GM23338 (cell line): ENCODE measurements around the gene TMPRSS13. TPM values are rescaled to one million over a fixed set of nuclear protein-coding genes. Genes with fewer than 3 reads are reported as not detected.
"Not testable (repeated sequence)": the region's sequence is repeated elsewhere in the genome, so short reads cannot be mapped to it uniquely, and the experiment has no call there.

ENCODE experiments used
- ATAC-seq: fragments of 200-7000 bp; cut with Tn5 transposase; 3 replicates; pipeline ENCODE4 v1.9.1; 2020
- DNase-seq: peaks from one replicate; pipeline ENCODE4 v3.0.0-alpha.2; 2015; ENCODE audit warnings: low spot score
- H2AFZ ChIP-seq: fragments of 200-600 bp; sonication (generic); 2 replicates; pipeline ENCODE4 v1.8.0; 2016; ENCODE audit warnings: antibody characterized with exemption, mild to moderate bottlenecking, moderate library complexity
- H3F3A ChIP-seq: fragments of 200-600 bp; sonication (generic); replicated peaks from 2 replicates; pipeline ENCODE4 v1.8.0; 2017; ENCODE audit warnings: antibody characterized with exemption, mixed run types, low read depth
- H3K27ac ChIP-seq: fragments of 200-600 bp; sonication (generic); 2 replicates; pipeline ENCODE4 v1.6.1; 2016; ENCODE audit warnings: low read depth
- H3K27me3 ChIP-seq: fragments of 200-600 bp; sonication (generic); 2 replicates; pipeline ENCODE4 v1.8.0; 2016; ENCODE audit warnings: mild to moderate bottlenecking, mixed run types, moderate library complexity; ENCODE audit not compliant: insufficient read depth
- H3K36me3 ChIP-seq: fragments of 200-600 bp; sonication (generic); 2 replicates; pipeline ENCODE4 v1.8.0; 2016; ENCODE audit warnings: mild to moderate bottlenecking; ENCODE audit not compliant: insufficient read depth
- H3K4me1 ChIP-seq: fragments of 200-600 bp; sonication (generic); 2 replicates; pipeline ENCODE4 v1.8.0; 2016; ENCODE audit warnings: mild to moderate bottlenecking, moderate library complexity; ENCODE audit not compliant: insufficient read depth
- H3K4me2 ChIP-seq: fragments of 200-600 bp; sonication (generic); 2 replicates; pipeline ENCODE4 v1.7.1; 2017; ENCODE audit warnings: mixed run types
- H3K4me3 ChIP-seq: fragments of 200-600 bp; sonication (generic); 2 replicates; pipeline ENCODE4 v1.6.1; 2016; ENCODE audit warnings: mixed run types
- H3K79me2 ChIP-seq: fragments of 200-600 bp; sonication (generic); replicated peaks from 2 replicates; pipeline ENCODE4 v1.8.0; 2017; ENCODE audit warnings: mild to moderate bottlenecking; ENCODE audit not compliant: insufficient read depth
- H3K9me2 ChIP-seq: fragments of 200-600 bp; sonication (generic); 2 replicates; pipeline ENCODE4 v1.8.0; 2017; ENCODE audit not compliant: insufficient read depth
- H4K20me1 ChIP-seq: fragments of 200-600 bp; sonication (generic); replicated peaks from 2 replicates; pipeline ENCODE4 v1.8.0; 2017; ENCODE audit warnings: mild to moderate bottlenecking; ENCODE audit not compliant: insufficient read depth
- H3K27ac Mint-ChIP-seq: 2 replicates; pipeline ENCODE4 v1.8.0; 2020; ENCODE audit warnings: inconsistent platforms, mild to moderate bottlenecking, moderate library complexity, mixed read lengths
- H3K27me3 Mint-ChIP-seq: 3 replicates; pipeline ENCODE4 v1.8.0; 2022; ENCODE audit warnings: low read depth, mild to moderate bottlenecking, moderate library complexity, mixed read lengths, inconsistent platforms; ENCODE audit not compliant: insufficient read depth, poor library complexity
- H3K36me3 Mint-ChIP-seq: 3 replicates; pipeline ENCODE4 v1.8.0; 2021; ENCODE audit warnings: low read depth, mild to moderate bottlenecking, inconsistent platforms, moderate library complexity, mixed read lengths
- H3K4me1 Mint-ChIP-seq: 3 replicates; pipeline ENCODE4 v1.8.0; 2020; ENCODE audit warnings: mild to moderate bottlenecking, inconsistent platforms, mixed read lengths
- H3K4me3 Mint-ChIP-seq: 3 replicates; pipeline ENCODE4 v1.8.0; 2021; ENCODE audit warnings: moderate library complexity, mild to moderate bottlenecking, inconsistent platforms, mixed read lengths
- H3K9me3 Mint-ChIP-seq: 3 replicates; pipeline ENCODE4 v1.8.0; 2020; ENCODE audit warnings: moderate library complexity, mild to moderate bottlenecking, inconsistent platforms, mixed read lengths
- STAT1 ChIP-seq: IDR thresholded peaks from one replicate; pipeline ENCODE4 v1.6.1; 2016; ENCODE audit warnings: antibody characterized with exemption; ENCODE audit not compliant: unreplicated experiment
- ZNF114 ChIP-seq: fragments of 250-450 bp; sonication (Bioruptor Pico); IDR thresholded peaks from 2 replicates; pipeline ENCODE4 v1.5.0; 2020; ENCODE audit warnings: mild to moderate bottlenecking, moderate library complexity
- polyA plus RNA-seq: library from polyadenylated mRNA; unstranded; fragments of >200 nt; fragmentation: Nextera tagmentation; extraction: Ambion mirVana; gene quantifications from 2 replicates; pipeline ENCODE4 v1.2.1, GENCODE V29; 2016
- total RNA-seq: library from RNA; depleted of rRNA; stranded (reverse); fragments of >200 nt; shearing (Covaris generic); gene quantifications from 2 replicates; pipeline ENCODE4 v1.2.3, GENCODE V29; 2014
- TF ChIP-seq, protein P1 (sequence below): IDR thresholded peaks from 2 replicates; pipeline ENCODE4 v1.6.1; 2016; ENCODE audit warnings: antibody characterized with exemption
- TF ChIP-seq, protein P2 (sequence below), 2 experiments: fragments of 200-600 bp in 1 of 2; sonication (generic) in 1 of 2; conservative IDR thresholded peaks; 2 replicates each; pipeline versions ENCODE4 v1.5.1 to v1.6.1; 2016 to 2017; ENCODE audit warnings: antibody characterized with exemption in 2 of 2, low read depth in 2 of 2, mild to moderate bottlenecking in 2 of 2, moderate library complexity in 1 of 2

The TMPRSS13 gene
- total and polyA plus RNA-seq, 2 experiments from 2014 or later: 0.31 TPM; not detected in 1

DNA sequence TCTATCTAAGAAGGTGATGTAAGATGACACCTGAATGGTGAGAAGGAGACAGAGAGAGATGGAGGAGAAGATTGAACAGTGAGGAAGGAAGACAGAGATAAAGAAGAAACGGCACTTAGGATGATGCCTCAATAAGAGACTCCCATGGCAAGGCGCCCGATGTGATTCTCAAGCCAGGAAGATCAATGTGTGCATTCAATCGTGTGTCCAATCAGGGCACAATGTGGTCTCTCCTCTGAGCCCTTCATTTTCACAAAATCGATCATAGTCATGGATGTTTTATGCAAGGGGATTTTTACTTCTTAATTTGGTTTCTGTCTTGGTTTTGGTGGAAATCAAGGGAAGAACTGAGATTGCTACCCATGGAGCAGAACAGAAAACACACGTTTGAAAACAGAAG, 19.9 kb upstream of the TMPRSS13 start (continued):
- TF ChIP-seq, protein P1, sequence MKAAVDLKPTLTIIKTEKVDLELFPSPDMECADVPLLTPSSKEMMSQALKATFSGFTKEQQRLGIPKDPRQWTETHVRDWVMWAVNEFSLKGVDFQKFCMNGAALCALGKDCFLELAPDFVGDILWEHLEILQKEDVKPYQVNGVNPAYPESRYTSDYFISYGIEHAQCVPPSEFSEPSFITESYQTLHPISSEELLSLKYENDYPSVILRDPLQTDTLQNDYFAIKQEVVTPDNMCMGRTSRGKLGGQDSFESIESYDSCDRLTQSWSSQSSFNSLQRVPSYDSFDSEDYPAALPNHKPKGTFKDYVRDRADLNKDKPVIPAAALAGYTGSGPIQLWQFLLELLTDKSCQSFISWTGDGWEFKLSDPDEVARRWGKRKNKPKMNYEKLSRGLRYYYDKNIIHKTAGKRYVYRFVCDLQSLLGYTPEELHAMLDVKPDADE: no peak
- TF ChIP-seq, protein P2, sequence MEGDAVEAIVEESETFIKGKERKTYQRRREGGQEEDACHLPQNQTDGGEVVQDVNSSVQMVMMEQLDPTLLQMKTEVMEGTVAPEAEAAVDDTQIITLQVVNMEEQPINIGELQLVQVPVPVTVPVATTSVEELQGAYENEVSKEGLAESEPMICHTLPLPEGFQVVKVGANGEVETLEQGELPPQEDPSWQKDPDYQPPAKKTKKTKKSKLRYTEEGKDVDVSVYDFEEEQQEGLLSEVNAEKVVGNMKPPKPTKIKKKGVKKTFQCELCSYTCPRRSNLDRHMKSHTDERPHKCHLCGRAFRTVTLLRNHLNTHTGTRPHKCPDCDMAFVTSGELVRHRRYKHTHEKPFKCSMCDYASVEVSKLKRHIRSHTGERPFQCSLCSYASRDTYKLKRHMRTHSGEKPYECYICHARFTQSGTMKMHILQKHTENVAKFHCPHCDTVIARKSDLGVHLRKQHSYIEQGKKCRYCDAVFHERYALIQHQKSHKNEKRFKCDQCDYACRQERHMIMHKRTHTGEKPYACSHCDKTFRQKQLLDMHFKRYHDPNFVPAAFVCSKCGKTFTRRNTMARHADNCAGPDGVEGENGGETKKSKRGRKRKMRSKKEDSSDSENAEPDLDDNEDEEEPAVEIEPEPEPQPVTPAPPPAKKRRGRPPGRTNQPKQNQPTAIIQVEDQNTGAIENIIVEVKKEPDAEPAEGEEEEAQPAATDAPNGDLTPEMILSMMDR (conservative IDR thresholded peaks at IDR 0.05; ENCODE audit: low read depth in 2 of 2): no peak

DNA sequence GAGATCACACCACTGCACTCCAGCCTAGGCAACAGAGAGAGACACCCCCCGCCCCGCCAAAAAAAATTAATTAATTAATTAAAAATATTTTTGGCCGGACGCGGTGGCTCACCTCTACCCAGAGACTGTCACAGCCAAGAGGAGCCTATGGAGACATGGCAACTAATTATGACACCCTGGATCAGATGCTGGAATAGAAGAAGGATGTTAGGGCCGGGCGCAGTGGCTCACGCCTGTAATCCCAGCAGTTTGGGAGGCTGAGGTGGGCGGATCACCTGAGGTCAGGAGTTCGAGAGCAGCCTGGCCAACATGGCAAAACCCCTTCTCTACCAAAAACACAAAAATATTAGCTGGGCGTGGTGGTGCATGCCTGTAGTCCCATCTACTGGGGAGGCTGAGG, 19.3 kb upstream of the TMPRSS13 start:
- not testable (repeated sequence) for H3F3A ChIP-seq, H3K4me3 ChIP-seq, H3K27me3 ChIP-seq, H2AFZ ChIP-seq, H3K36me3 Mint-ChIP-seq, H3K27ac ChIP-seq, H3K27me3 Mint-ChIP-seq, H3K4me3 Mint-ChIP-seq, H4K20me1 ChIP-seq, H3K4me1 ChIP-seq, H3K4me1 Mint-ChIP-seq, DNase-seq, H3K79me2 ChIP-seq, H3K9me2 ChIP-seq, H3K9me3 Mint-ChIP-seq, H3K36me3 ChIP-seq, H3K4me2 ChIP-seq, ATAC-seq, H3K27ac Mint-ChIP-seq

DNA sequence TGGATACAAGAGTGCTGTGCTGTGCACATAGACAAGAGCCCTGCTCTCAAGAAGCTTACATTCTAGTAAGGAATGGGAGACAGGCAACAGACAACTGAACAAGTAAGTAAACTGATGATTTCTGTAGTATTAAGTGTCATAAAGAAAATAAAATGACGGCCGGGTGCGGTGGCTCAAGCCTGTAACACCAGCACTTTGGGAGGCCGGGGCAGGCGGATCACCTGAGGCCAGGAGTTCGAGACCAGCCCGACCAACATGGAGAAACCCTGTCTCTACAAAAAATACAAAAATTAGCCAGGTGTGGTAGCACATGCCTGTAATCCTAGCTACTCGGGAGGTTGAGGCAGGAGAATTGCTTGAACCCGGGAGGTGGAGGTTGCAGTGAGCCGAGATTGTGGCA, 18.5 kb upstream of the TMPRSS13 start:
- not testable (repeated sequence) for H3K79me2 ChIP-seq, H3K27me3 Mint-ChIP-seq, H4K20me1 ChIP-seq, H3K9me3 Mint-ChIP-seq, H3K27ac Mint-ChIP-seq, H3K36me3 Mint-ChIP-seq, H3K9me2 ChIP-seq, H3K4me3 ChIP-seq, ATAC-seq, H3K36me3 ChIP-seq, H3K27me3 ChIP-seq, H3K4me1 ChIP-seq, H2AFZ ChIP-seq, H3K4me2 ChIP-seq, H3K4me1 Mint-ChIP-seq, H3K4me3 Mint-ChIP-seq, DNase-seq, H3K27ac ChIP-seq, H3F3A ChIP-seq

DNA sequence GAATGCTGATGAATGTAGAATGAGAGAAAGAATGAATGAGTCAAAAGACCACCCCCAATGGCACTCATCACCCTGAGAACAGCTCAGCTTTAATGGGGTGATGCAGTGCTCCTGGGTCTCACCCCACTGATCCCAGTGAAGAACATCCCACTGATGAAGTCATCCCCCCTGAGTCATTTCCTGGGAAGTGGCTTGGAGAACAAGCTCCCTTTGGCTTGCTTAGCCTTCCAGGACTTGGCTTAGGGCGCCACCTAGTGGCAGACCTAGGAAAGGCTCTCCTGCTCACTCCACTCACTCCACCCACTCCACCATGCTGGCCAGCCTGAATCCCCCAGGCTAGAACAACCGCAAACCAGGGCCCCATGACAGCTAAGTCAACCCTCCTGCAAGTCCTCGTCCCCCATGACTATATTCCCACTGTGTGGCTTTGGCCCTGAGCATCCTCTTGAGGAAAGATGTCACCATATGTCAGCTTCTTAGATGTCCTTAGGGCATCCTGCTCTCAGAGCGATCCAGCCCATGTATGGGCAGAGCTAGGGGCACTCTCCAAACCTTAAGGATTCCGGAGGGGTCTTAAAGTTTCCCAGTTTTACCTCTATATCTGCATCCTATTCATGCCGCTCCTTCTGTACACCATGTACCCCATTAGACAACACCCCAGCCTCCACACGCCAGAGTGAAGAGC, 17.8 kb upstream of the TMPRSS13 start:
- Mint-ChIP-seq H3K9me3 (no peaks in the 10 kb centered on the region), H3K27ac (peak overlapping the region; percentile 86), H3K36me3 (no peaks in the 10 kb centered on the region), H3K4me1 (peaks cover 6% of the 10 kb centered on the region), H3K27me3 (no peaks in the 10 kb centered on the region), H3K4me3 (no peak overlapping the region)
- H3K9me2 ChIP-seq: no peaks in the 10 kb centered on the region
- no peak overlapping the region for H3K27ac ChIP-seq
- no peaks in the 10 kb centered on the region for H3F3A ChIP-seq
- no peaks in the 10 kb centered on the region for H3K4me1 ChIP-seq
- TF ChIP-seq ZNF114 (CRISPR knock-in tag): no peak
- no peak for TF ChIP-seq STAT1
- TF ChIP-seq, protein P2 (conservative IDR thresholded peaks at IDR 0.05; ENCODE audit: low read depth in 2 of 2): peak; percentile 85 to 98
- H3K79me2 ChIP-seq: no peaks in the 10 kb centered on the region
- no peaks in the 10 kb centered on the region for H3K36me3 ChIP-seq
- no peaks in the 10 kb centered on the region for H4K20me1 ChIP-seq
- ATAC-seq (peak; percentile 98), DNase-seq (peak; percentile 91)
- H3K4me2 ChIP-seq: no peak overlapping the region
- H3K4me3 ChIP-seq: no peak overlapping the region
- H2AFZ ChIP-seq: no peak overlapping the region
- no peaks in the 10 kb centered on the region for H3K27me3 ChIP-seq
